SK-N-SH (cell line): ENCODE data around the gene SRSF1.

Source experiments
- CTCF ChIP-seq: fragments of 200-600 bp; sonication (generic); IDR thresholded peaks from 2 replicates; pipeline ENCODE4 v1.6.1; 2017; ENCODE audit warnings: antibody characterized with exemption, mild to moderate bottlenecking, moderate library complexity
- EP300 ChIP-seq, 2 experiments: IDR thresholded peaks; 2 replicates each; pipeline versions ENCODE4 v1.4.0 to v1.6.1; 2012; ENCODE audit warnings: borderline replicate concordance in 1 of 2, low read depth in 1 of 2, low read length in 1 of 2
- EZH2phosphoT487 ChIP-seq: fragments of 200-600 bp; sonication (generic); IDR thresholded peaks from 2 replicates; pipeline ENCODE4 v1.6.1; 2017; ENCODE audit warnings: low read depth, mixed run types, mild to moderate bottlenecking, antibody characterized with exemption, moderate library complexity, borderline replicate concordance
- GATA2 ChIP-seq: sonication (generic); formaldehyde crosslinking; IDR thresholded peaks from 2 replicates; pipeline ENCODE4 v1.5.0; 2020; ENCODE audit warnings: mild to moderate bottlenecking, missing genetic modification reagents
- JUND ChIP-seq: IDR thresholded peaks from 2 replicates; pipeline ENCODE4 v1.4.0; 2012
- MAX ChIP-seq: IDR thresholded peaks from 2 replicates; pipeline ENCODE4 v1.4.0; 2012; ENCODE audit warnings: low read depth
- NFIC ChIP-seq: IDR thresholded peaks from 2 replicates; pipeline ENCODE4 v1.4.0; 2012; ENCODE audit warnings: borderline replicate concordance
- RFX5 ChIP-seq: IDR thresholded peaks from 2 replicates; pipeline ENCODE4 v1.6.1; 2012; ENCODE audit warnings: mild to moderate bottlenecking, improper control_type of control experiment, low read length
- RXRA ChIP-seq: IDR thresholded peaks from 2 replicates; pipeline ENCODE4 v1.4.0; 2012; ENCODE audit warnings: low read depth, mild to moderate bottlenecking, borderline replicate concordance
- TAF1 ChIP-seq: IDR thresholded peaks from 2 replicates; pipeline ENCODE4 v1.6.1; 2012; ENCODE audit warnings: low read depth, mild to moderate bottlenecking, low read length, moderate library complexity, borderline replicate concordance
- TCF12 ChIP-seq: IDR thresholded peaks from 2 replicates; pipeline ENCODE4 v1.4.0; 2012
- USF2 ChIP-seq: fragments of 150-350 bp; IDR thresholded peaks from 2 replicates; pipeline ENCODE4 v1.6.1; 2017; ENCODE audit warnings: antibody characterized with exemption, low read length, low read depth, borderline replicate concordance

- no peak for TF ChIP-seq EP300 (IDR thresholded peaks at IDR 0.05; ENCODE audit: borderline replicate concordance in 1 of 2, low read depth in 1 of 2, low read length in 1 of 2)
- TF ChIP-seq CTCF = no peak
- TF ChIP-seq USF2 = no peak
- no peak for TF ChIP-seq EZH2phosphoT487
- no peak for TF ChIP-seq JUND
- no peak for TF ChIP-seq MAX
- TF ChIP-seq TAF1 = no peak
- TF ChIP-seq GATA2 (CRISPR knock-in tag) = no peak
- TF ChIP-seq TCF12 = no peak
- TF ChIP-seq RXRA = no peak
- TF ChIP-seq NFIC = no peak
- no peak for TF ChIP-seq RFX5
These were observed 32.0 kb downstream of the SRSF1 start for GRCh38 chr17:57975044-57975443.
